ENCODE measurements around the gene IGBP1. TPM values are rescaled to one million over a fixed set of nuclear protein-coding genes. Genes with fewer than 3 reads are reported as not detected.

Gene IGBP1
- total and polyA plus RNA-seq, 5 donors from 2014 or later = 64.0 to 91.3 (median 81.0) TPM

DNA sequence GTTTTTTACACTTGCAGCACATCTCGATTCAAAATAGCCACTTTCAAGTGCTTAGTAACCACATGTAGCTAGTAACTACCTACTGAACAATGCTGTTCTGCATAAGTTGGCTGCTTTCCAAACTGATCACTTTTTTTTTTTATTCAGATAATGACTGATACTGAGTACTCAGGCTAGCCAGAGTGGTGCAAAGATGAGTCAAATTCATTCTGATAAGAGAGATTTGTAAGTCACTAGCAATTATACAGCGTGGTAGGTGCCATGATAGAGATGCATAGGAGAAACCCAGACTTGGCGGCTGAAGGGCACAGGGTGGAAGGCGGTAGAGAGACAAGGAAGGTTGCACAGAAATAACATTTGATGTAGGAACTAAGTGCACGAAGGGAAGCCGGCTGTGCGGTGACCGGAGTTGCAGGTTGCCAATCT, 357 bp upstream of the IGBP1 start:
- peak in 1 of 3 donors; percentile 53 for DNase-seq
- Mint-ChIP-seq H3K9me3 (no peaks in the 10 kb centered on the region), H3K27me3 (no peaks in the 10 kb centered on the region), H3K27ac (peak overlapping the region; percentile 97 to 98 (median 97)), H3K4me3 (peak overlapping the region; percentile 95 to 99 (median 98)), H3K4me1 (peaks cover 0 to 48% (median 22%) of the 10 kb centered on the region in 4 donors), H3K36me3 (peaks cover 13% of the 10 kb centered on the region)
- H3K27ac ChIP-seq (ENCODE audit: insufficient read depth, low read length, poor library complexity, severe bottlenecking) = peak overlapping the region; percentile 86
- no peaks in the 10 kb centered on the region for H3K9me3 ChIP-seq (ENCODE audit: control insufficient read depth in 2 of 2, low read length in 2 of 2)
- peak overlapping the region; percentile 97 for H3K4me3 ChIP-seq (ENCODE audit: low read depth, low read length)
- H3K36me3 ChIP-seq (ENCODE audit: control insufficient read depth, insufficient read depth, low read length) = peaks cover 6% of the 10 kb centered on the region
- H3K27me3 ChIP-seq (ENCODE audit: control insufficient read depth, insufficient read depth, low read length) = no peaks in the 10 kb centered on the region
- peak; percentile 25 to 34 for ATAC-seq (ENCODE audit: low read depth in 2 of 2)
- H3K4me1 ChIP-seq (ENCODE audit: control insufficient read depth, insufficient read depth, low read length, poor library complexity, severe bottlenecking) = peaks cover 19% of the 10 kb centered on the region

DNA sequence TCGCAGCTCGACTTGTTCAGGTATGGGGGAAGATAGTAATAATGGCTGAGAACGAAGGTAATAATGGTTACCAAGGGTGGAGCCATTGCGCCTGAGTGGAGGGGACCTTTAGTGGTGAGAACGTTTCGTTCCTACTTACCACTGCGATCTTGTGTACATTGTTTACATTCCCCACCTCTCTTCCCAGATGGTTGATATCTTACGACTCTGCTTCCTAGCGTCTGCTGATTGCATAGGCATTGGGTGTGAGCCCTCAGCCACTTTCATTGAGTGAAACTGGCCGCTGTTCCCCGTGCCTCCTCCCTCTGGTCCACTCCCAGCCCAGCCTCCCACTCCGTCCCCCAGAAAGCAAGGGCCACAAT, 850 bp downstream of the IGBP1 start:
- H3K4me3 Mint-ChIP-seq = peak overlapping the region; percentile 95 to 99 (median 98)
- no peaks in the 10 kb centered on the region for H3K9me3 Mint-ChIP-seq
- Histone ChIP-seq H3K27me3 (ENCODE audit: control insufficient read depth, insufficient read depth, low read length) (no peaks in the 10 kb centered on the region), H3K4me1 (ENCODE audit: control insufficient read depth, insufficient read depth, low read length, poor library complexity, severe bottlenecking) (peaks cover 19% of the 10 kb centered on the region), H3K36me3 (ENCODE audit: control insufficient read depth, insufficient read depth, low read length) (peaks cover 6% of the 10 kb centered on the region), H3K9me3 (ENCODE audit: control insufficient read depth in 2 of 2, low read length in 2 of 2) (no peaks in the 10 kb centered on the region), H3K4me3 (ENCODE audit: low read depth, low read length) (peak overlapping the region; percentile 97), H3K27ac (ENCODE audit: insufficient read depth, low read length, poor library complexity, severe bottlenecking) (peak overlapping the region; percentile 86)
- H3K4me1 Mint-ChIP-seq = peaks cover 0 to 40% (median 18%) of the 10 kb centered on the region in 4 donors
- H3K27me3 Mint-ChIP-seq = no peaks in the 10 kb centered on the region
- DNase-seq = no peak
- peak in 1 of 2 donors; percentile 11 for ATAC-seq (ENCODE audit: low read depth in 2 of 2)
- peaks cover 13% of the 10 kb centered on the region for H3K36me3 Mint-ChIP-seq
- H3K27ac Mint-ChIP-seq = peak overlapping the region; percentile 97 to 98 (median 97)

DNA sequence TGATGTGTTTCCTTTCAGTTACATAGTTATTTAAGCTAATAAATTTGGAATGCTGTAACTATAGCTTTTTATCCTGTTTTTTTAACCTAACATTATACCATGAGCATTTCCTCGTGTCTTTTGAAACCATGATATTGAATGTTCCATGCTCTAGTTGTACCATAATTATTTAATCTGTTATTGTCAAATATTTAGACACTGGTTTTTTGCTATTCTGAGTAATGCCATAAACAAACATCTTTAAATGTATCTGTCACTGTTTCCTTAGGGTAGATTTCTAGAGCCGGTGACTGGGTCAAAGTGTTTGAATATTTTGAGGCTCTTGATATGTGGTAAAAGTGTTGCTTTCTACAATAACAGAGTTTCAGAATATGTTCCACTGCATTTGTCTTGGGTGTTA, 5.4 kb downstream of the IGBP1 start:
- Histone ChIP-seq H3K4me3 (ENCODE audit: low read depth, low read length) (no peak overlapping the region), H3K9me3 (ENCODE audit: control insufficient read depth in 2 of 2, low read length in 2 of 2) (no peaks in the 10 kb centered on the region), H3K27me3 (ENCODE audit: control insufficient read depth, insufficient read depth, low read length) (no peaks in the 10 kb centered on the region), H3K36me3 (ENCODE audit: control insufficient read depth, insufficient read depth, low read length) (peaks cover 6% of the 10 kb centered on the region), H3K4me1 (ENCODE audit: control insufficient read depth, insufficient read depth, low read length, poor library complexity, severe bottlenecking) (peaks cover 14% of the 10 kb centered on the region), H3K27ac (ENCODE audit: insufficient read depth, low read length, poor library complexity, severe bottlenecking) (no peak overlapping the region)
- Mint-ChIP-seq H3K27ac (no peak overlapping the region), H3K36me3 (peaks cover 13% of the 10 kb centered on the region), H3K27me3 (no peaks in the 10 kb centered on the region), H3K4me3 (no peak overlapping the region), H3K4me1 (peaks cover 8 to 37% (median 25%) of the 10 kb centered on the region in 4 donors), H3K9me3 (no peaks in the 10 kb centered on the region)
- DNase-seq (no peak), ATAC-seq (ENCODE audit: low read depth in 2 of 2) (no peak)

DNA sequence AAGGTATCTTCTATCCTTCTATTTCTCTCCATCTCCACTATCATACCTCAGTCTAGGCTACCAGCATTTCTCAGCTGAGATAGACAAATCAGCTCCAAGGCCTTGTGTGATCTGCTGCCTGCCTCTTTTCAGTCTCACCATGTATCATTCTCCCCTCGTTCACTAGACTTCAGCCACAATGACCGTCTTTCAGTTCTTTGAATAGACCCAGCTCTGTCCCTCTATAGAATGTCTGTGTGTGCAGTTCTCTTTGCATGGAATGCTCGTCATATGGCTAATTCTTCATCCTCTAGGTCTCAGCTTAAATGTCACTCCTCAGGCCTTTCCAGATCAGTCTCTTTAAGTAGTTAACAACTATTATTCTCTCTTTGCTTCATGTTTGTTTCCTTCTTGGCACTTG, 6.5 kb downstream of the IGBP1 start:
- H3K9me3 Mint-ChIP-seq = no peaks in the 10 kb centered on the region
- peaks cover 13% of the 10 kb centered on the region for H3K36me3 Mint-ChIP-seq
- Histone ChIP-seq H3K4me3 (ENCODE audit: low read depth, low read length) (no peak overlapping the region), H3K27me3 (ENCODE audit: control insufficient read depth, insufficient read depth, low read length) (no peaks in the 10 kb centered on the region), H3K27ac (ENCODE audit: insufficient read depth, low read length, poor library complexity, severe bottlenecking) (no peak overlapping the region), H3K4me1 (ENCODE audit: control insufficient read depth, insufficient read depth, low read length, poor library complexity, severe bottlenecking) (peaks cover 7% of the 10 kb centered on the region), H3K9me3 (ENCODE audit: control insufficient read depth in 2 of 2, low read length in 2 of 2) (no peaks in the 10 kb centered on the region), H3K36me3 (ENCODE audit: control insufficient read depth, insufficient read depth, low read length) (peaks cover 6% of the 10 kb centered on the region)
- H3K27ac Mint-ChIP-seq = no peak overlapping the region
- DNase-seq (no peak), ATAC-seq (ENCODE audit: low read depth in 2 of 2) (no peak)
- no peak overlapping the region for H3K4me3 Mint-ChIP-seq
- H3K27me3 Mint-ChIP-seq = no peaks in the 10 kb centered on the region
- H3K4me1 Mint-ChIP-seq = peaks cover 8 to 27% (median 21%) of the 10 kb centered on the region in 4 donors

DNA sequence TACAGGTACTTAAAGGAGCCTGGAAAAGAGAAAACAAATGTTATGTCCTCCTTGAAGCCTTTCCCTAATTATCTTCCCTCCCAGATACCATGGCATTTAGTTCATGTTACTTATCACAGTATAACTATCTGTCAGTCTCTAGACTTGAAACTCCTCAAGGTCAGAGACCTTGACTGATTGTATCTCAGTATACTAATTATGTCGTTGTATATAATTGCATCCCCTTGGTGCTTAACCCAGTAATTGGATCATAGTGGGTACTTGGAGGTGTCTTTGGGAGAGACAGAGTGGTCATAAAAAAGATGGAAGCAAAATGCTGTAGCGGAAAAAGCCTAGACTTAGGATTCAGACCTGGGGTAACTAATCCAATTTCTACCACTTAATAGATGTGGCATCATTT, 8.1 kb downstream of the IGBP1 start:
- no peaks in the 10 kb centered on the region for H3K27me3 ChIP-seq (ENCODE audit: control insufficient read depth, insufficient read depth, low read length)
- no peak overlapping the region for H3K27ac ChIP-seq (ENCODE audit: insufficient read depth, low read length, poor library complexity, severe bottlenecking)
- no peak overlapping the region for H3K4me3 ChIP-seq (ENCODE audit: low read depth, low read length)
- Mint-ChIP-seq H3K36me3 (peaks cover 7% of the 10 kb centered on the region), H3K27me3 (no peaks in the 10 kb centered on the region), H3K4me1 (peaks cover 8 to 15% (median 15%) of the 10 kb centered on the region in 4 donors), H3K9me3 (no peaks in the 10 kb centered on the region), H3K4me3 (no peak overlapping the region), H3K27ac (no peak overlapping the region)
- no peaks in the 10 kb centered on the region for H3K4me1 ChIP-seq (ENCODE audit: control insufficient read depth, insufficient read depth, low read length, poor library complexity, severe bottlenecking)
- no peak for ATAC-seq (ENCODE audit: low read depth in 2 of 2)
- H3K9me3 ChIP-seq (ENCODE audit: control insufficient read depth in 2 of 2, low read length in 2 of 2) = no peaks in the 10 kb centered on the region
- peaks cover 1% of the 10 kb centered on the region for H3K36me3 ChIP-seq (ENCODE audit: control insufficient read depth, insufficient read depth, low read length)
- DNase-seq = no peak

DNA sequence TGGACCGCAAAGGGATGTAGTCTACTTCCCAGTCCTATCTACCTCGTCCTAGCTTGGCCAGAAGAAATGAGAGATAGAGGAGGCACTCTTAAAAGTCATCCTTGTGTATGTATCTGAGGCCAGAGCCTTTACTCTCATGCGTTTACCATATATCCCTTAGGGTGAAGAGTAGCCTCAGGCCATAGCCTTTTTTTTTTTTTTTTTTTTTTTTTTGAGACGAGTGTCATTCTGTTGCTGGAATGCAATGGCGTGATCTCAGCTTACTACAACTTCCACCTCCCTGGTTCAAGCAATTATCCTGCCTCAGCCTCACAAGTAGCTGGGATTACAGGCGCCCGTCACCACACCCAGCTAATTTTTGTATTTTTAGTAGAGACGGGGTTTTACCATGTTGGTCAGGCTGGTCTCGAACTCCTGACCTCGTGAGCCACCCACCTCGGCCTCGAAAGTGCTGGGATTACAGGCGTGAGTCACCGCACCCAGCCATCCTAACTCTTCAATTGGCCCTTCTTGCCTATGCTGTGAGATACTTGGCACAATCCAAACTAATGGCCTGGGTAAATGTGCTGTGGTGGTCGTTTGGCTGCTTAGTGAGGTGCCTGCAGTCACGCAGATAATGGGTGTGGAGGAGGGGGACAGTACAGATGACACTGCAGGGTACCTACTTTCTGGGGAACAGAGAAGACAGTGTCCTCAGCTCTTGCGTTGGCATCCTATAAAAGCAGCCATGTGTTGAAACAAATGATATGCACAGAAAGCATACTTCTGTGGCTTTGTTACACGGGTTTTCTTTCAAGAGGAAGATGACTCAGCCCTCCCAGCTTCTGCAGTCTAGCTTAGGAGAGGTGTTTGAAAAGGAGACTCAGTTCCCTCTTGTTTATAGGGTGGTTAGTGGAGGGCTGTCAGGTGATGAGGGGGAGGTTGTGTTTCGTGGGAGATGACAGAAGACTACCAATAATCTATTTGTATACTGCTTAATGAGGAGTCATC, 33.6 kb downstream of the IGBP1 start:
- Mint-ChIP-seq H3K27me3 (no peaks in the 10 kb centered on the region), H3K4me3 (no peak overlapping the region), H3K9me3 (no peaks in the 10 kb centered on the region), H3K4me1 (peaks cover 0 to 4% (median 0%) of the 10 kb centered on the region in 4 donors), H3K27ac (no peak overlapping the region), H3K36me3 (peaks cover 5% of the 10 kb centered on the region)
- H3K4me1 ChIP-seq (ENCODE audit: control insufficient read depth, insufficient read depth, low read length, poor library complexity, severe bottlenecking) = no peaks in the 10 kb centered on the region
- H3K36me3 ChIP-seq (ENCODE audit: control insufficient read depth, insufficient read depth, low read length) = peaks cover 10% of the 10 kb centered on the region
- ATAC-seq (ENCODE audit: low read depth in 2 of 2) (no peak), DNase-seq (no peak)
- no peaks in the 10 kb centered on the region for H3K27me3 ChIP-seq (ENCODE audit: control insufficient read depth, insufficient read depth, low read length)
- no peaks in the 10 kb centered on the region for H3K9me3 ChIP-seq (ENCODE audit: control insufficient read depth in 2 of 2, low read length in 2 of 2)
- H3K4me3 ChIP-seq (ENCODE audit: low read depth, low read length) = no peak overlapping the region
- H3K27ac ChIP-seq (ENCODE audit: insufficient read depth, low read length, poor library complexity, severe bottlenecking) = no peak overlapping the region

DNA sequence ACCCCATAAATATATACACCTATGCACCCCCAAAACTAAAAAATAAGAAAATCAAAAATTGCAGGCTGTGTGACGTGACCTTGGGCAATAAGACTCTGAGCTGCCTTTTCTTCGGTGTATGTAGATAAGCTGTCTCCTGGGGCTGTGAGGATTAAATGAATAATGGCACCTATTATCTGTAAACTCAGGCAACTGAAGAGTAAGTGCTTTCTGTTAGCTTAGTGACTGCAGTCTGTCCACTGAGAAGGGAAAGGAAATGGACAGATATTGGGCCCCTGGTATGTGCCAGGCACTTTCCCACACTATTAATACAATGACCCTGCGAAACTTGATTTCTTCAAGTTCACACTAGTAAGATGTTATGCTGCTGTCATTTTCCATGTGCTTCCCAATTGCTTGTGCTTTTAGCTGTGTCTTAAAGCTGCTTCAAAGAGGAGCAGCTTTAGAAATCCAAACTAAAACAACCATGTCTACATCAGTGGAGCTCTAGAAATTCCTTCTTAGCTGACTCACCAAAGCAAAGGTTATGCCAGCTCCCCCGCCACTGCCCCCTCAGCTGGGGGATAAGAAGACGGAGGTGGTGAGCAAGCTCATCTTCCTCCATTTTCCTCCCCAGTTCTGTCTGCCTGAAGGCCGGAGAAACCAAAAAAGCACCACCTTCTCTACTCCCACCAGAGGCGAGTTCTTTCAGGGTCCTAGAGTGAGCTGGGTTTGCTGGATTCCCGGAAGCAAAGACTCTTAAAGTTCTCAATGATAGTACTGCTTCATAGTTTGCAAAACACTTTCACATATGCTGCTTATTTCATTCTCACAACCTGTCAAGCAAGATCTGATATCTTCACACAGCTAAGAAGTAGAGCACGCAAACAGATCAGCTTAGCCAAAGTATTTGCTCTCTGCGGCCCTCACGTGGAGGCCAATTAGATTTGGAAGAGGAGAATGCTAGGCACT, 35.3 kb downstream of the IGBP1 start:
- H3K4me1 Mint-ChIP-seq = peaks cover 0 to 4% (median 0%) of the 10 kb centered on the region in 4 donors
- no peak for DNase-seq
- Histone ChIP-seq H3K4me1 (ENCODE audit: control insufficient read depth, insufficient read depth, low read length, poor library complexity, severe bottlenecking) (no peaks in the 10 kb centered on the region), H3K9me3 (ENCODE audit: control insufficient read depth in 2 of 2, low read length in 2 of 2) (no peaks in the 10 kb centered on the region), H3K27me3 (ENCODE audit: control insufficient read depth, insufficient read depth, low read length) (no peaks in the 10 kb centered on the region), H3K4me3 (ENCODE audit: low read depth, low read length) (no peak overlapping the region), H3K36me3 (ENCODE audit: control insufficient read depth, insufficient read depth, low read length) (peaks cover 10% of the 10 kb centered on the region), H3K27ac (ENCODE audit: insufficient read depth, low read length, poor library complexity, severe bottlenecking) (no peak overlapping the region)
- no peak for ATAC-seq (ENCODE audit: low read depth in 2 of 2)
- H3K4me3 Mint-ChIP-seq = no peak overlapping the region
- H3K9me3 Mint-ChIP-seq = no peaks in the 10 kb centered on the region
- H3K36me3 Mint-ChIP-seq = peaks cover 5% of the 10 kb centered on the region
- no peaks in the 10 kb centered on the region for H3K27me3 Mint-ChIP-seq
- no peak overlapping the region for H3K27ac Mint-ChIP-seq

All from CD4-positive, CD25-positive, alpha-beta regulatory T cell (primary cell).